ENCODE data around the gene CUX1.

GRCh38 chr7:102073931-102074880, 256.8 kb downstream of the CUX1 start:
- TF ChIP-seq CTCF (conservative IDR thresholded peaks at IDR 0.05; ENCODE audit: low read depth, low read length) (no peak), EZH2phosphoT487 (IDR thresholded peaks at IDR 0.05; ENCODE audit: borderline replicate concordance, low read length) (no peak), EZH2 (IDR thresholded peaks at IDR 0.05; ENCODE audit: low read length, unreplicated experiment) (no peak)
